CD8-positive, alpha-beta memory T cell (primary cell): Measurements from ENCODE around the gene LRRTM4. TPM values are rescaled to one million over a fixed set of nuclear protein-coding genes. Genes with fewer than 3 reads are reported as not detected.

Experiments
- CTCF ChIA-PET: fragments of 350-600 bp; sonication (Branson Sonifier 250); formaldehyde crosslinking; loops from one replicate; lab custom pipeline; 2021; ENCODE audit warnings: antibody characterized with exemption; lab: Charles Lee
- POLR2A ChIA-PET: fragments of 350-600 bp; sonication (Branson Sonifier 250); formaldehyde crosslinking; loops from one replicate; lab custom pipeline; 2021; ENCODE audit warnings: antibody characterized with exemption; lab: Charles Lee
- DNase-seq, 5 donors: peaks; one replicate each; pipeline versions ENCODE4 v3.0.0 to v3.0.0-alpha.2; 2020 to 2022; ENCODE audit warnings: mixed read lengths in 1 of 5
- H3K27ac ChIP-seq: one replicate; pipeline ENCODE4 v1.7.0; 2013; ENCODE audit warnings: low read depth, mild to moderate bottlenecking, low read length, moderate library complexity
- H3K27me3 ChIP-seq: 2 replicates; pipeline ENCODE4 v1.7.0; 2013; ENCODE audit warnings: low read length, mild to moderate bottlenecking; ENCODE audit not compliant: insufficient read depth, poor library complexity, severe bottlenecking
- H3K36me3 ChIP-seq: 2 replicates; pipeline ENCODE4 v1.7.0; 2013; ENCODE audit warnings: mild to moderate bottlenecking, low read length, moderate library complexity; ENCODE audit not compliant: insufficient read depth
- H3K4me1 ChIP-seq: 2 replicates; pipeline ENCODE4 v1.7.0; 2013; ENCODE audit warnings: mild to moderate bottlenecking, low read length, moderate library complexity; ENCODE audit not compliant: insufficient read depth
- H3K4me3 ChIP-seq: 2 replicates; pipeline ENCODE4 v1.7.0; 2013; ENCODE audit warnings: mild to moderate bottlenecking, low read length
- H3K9me3 ChIP-seq: 2 replicates; pipeline ENCODE4 v1.7.0; 2013; ENCODE audit warnings: mild to moderate bottlenecking, low read length
- H3K27ac Mint-ChIP-seq, 8 donors: one replicate each; pipeline ENCODE4 v1.8.0; 2020 to 2021; ENCODE audit warnings: mixed read lengths in 8 of 8, mild to moderate bottlenecking in 6 of 8, inconsistent platforms in 3 of 8, moderate library complexity in 3 of 8
- H3K27me3 Mint-ChIP-seq, 2 donors: one replicate each; pipeline ENCODE4 v1.8.0; 2020 to 2021; ENCODE audit warnings: mixed read lengths in 2 of 2, mild to moderate bottlenecking in 1 of 2, moderate library complexity in 1 of 2
- H3K36me3 Mint-ChIP-seq, 3 donors: one replicate each; pipeline ENCODE4 v1.8.0; 2020 to 2021; ENCODE audit warnings: mixed read lengths in 3 of 3, inconsistent platforms in 1 of 3, mild to moderate bottlenecking in 1 of 3
- H3K4me1 Mint-ChIP-seq, 3 donors: one replicate each; pipeline ENCODE4 v1.8.0; 2020 to 2021; ENCODE audit warnings: mixed read lengths in 3 of 3, inconsistent platforms in 1 of 3, mild to moderate bottlenecking in 1 of 3
- H3K4me3 Mint-ChIP-seq, 7 donors: one replicate each; pipeline ENCODE4 v1.8.0; 2020 to 2021; ENCODE audit warnings: mixed read lengths in 7 of 7, mild to moderate bottlenecking in 6 of 7, moderate library complexity in 4 of 7, inconsistent platforms in 2 of 7
- H3K9me3 Mint-ChIP-seq, 5 donors: one replicate each; pipeline ENCODE4 v1.8.0; 2020 to 2022; ENCODE audit warnings: mixed read lengths in 5 of 5, mild to moderate bottlenecking in 3 of 5, moderate library complexity in 2 of 5, inconsistent platforms in 1 of 5
- polyA plus RNA-seq: library from polyadenylated mRNA; unstranded; fragments of 300-500 nt; fragmentation: Illumina TruSeq; gene quantifications from one replicate; pipeline ENCODE4 v1.2.3, GENCODE V29; 2021
- total RNA-seq, 2 experiments: library from RNA; stranded (reverse); gene quantifications; one replicate each; pipeline ENCODE4 v1.2.3, GENCODE V29; 2021

The LRRTM4 gene
- total and polyA plus RNA-seq, 3 experiments from 2014 or later: not detected

GRCh38 chr2:77210725-77211124 is 311.5 kb downstream of the LRRTM4 start:
- H3K36me3 ChIP-seq: no peaks in the 10 kb centered on the region
- H3K9me3 ChIP-seq: no peaks in the 10 kb centered on the region
- peaks cover 2 to 17% (median 7%) of the 10 kb centered on the region in 5 donors for H3K9me3 Mint-ChIP-seq
- H3K27ac Mint-ChIP-seq: no peak overlapping the region
- no peaks in the 10 kb centered on the region for H3K27me3 ChIP-seq
- no peak for DNase-seq
- no peaks in the 10 kb centered on the region for H3K4me1 ChIP-seq
- H3K4me3 ChIP-seq: no peak overlapping the region
- H3K27me3 Mint-ChIP-seq: no peaks in the 10 kb centered on the region
- no peak overlapping the region for H3K27ac ChIP-seq
- POLR2A ChIA-PET: no interaction called here
- H3K4me1 Mint-ChIP-seq: no peaks in the 10 kb centered on the region
- CTCF ChIA-PET: no interaction called here
- H3K4me3 Mint-ChIP-seq: no peak overlapping the region
- H3K36me3 Mint-ChIP-seq: no peaks in the 10 kb centered on the region

GRCh38 chr2:77207331-77207730 is 314.8 kb downstream of the LRRTM4 start:
- no peaks in the 10 kb centered on the region for H3K27me3 ChIP-seq
- H3K4me1 ChIP-seq: no peaks in the 10 kb centered on the region
- H3K27me3 Mint-ChIP-seq: no peaks in the 10 kb centered on the region
- H3K36me3 Mint-ChIP-seq: no peaks in the 10 kb centered on the region
- H3K4me1 Mint-ChIP-seq: no peaks in the 10 kb centered on the region
- no peak overlapping the region for H3K4me3 Mint-ChIP-seq
- no peak overlapping the region for H3K27ac ChIP-seq
- POLR2A ChIA-PET: no interaction called here
- no peak for DNase-seq
- no peak overlapping the region for H3K4me3 ChIP-seq
- peaks cover 7 to 30% (median 19%) of the 10 kb centered on the region in 5 donors for H3K9me3 Mint-ChIP-seq
- no peaks in the 10 kb centered on the region for H3K9me3 ChIP-seq
- CTCF ChIA-PET: no interaction called here
- H3K36me3 ChIP-seq: no peaks in the 10 kb centered on the region
- no peak overlapping the region for H3K27ac Mint-ChIP-seq

- Histone ChIP-seq H3K27me3 (no peaks in the 10 kb centered on the region), H3K27ac (no peak overlapping the region), H3K4me1 (no peaks in the 10 kb centered on the region), H3K4me3 (no peak overlapping the region), H3K36me3 (no peaks in the 10 kb centered on the region), H3K9me3 (no peaks in the 10 kb centered on the region)
- no peaks in the 10 kb centered on the region for H3K36me3 Mint-ChIP-seq
- H3K4me1 Mint-ChIP-seq: no peaks in the 10 kb centered on the region
- H3K27me3 Mint-ChIP-seq: no peaks in the 10 kb centered on the region
- ChIA-PET POLR2A (no interaction called here), CTCF (no interaction called here)
- no peak for DNase-seq
- no peak overlapping the region for H3K27ac Mint-ChIP-seq
- H3K4me3 Mint-ChIP-seq: no peak overlapping the region
- peaks cover 8 to 51% (median 16%) of the 10 kb centered on the region in 5 donors for H3K9me3 Mint-ChIP-seq
These were observed 320.4 kb downstream of the LRRTM4 start for GRCh38 chr2:77201755-77202154.

DNA sequence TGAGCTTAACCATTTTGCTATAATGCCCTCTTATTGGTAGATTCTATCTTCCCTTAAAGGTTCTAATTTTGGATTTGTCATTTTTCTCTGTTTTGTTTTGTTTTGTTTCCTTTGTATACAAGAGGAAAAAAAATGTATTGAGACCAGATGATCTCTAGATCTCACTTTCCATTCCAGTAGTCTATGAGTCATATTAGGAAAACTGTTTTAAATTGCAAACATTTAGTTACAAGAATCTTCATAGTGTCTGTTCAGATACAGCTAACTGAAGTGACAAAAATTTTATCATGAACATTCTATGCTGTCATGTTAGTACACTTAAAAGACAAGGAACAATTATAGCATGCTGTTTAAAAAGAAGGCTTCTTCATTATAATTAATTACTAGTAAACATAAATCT is 322.8 kb downstream of the LRRTM4 start:
- no peaks in the 10 kb centered on the region for H3K27me3 Mint-ChIP-seq
- H3K9me3 Mint-ChIP-seq: peaks cover 2 to 47% (median 13%) of the 10 kb centered on the region in 5 donors
- no peaks in the 10 kb centered on the region for H3K27me3 ChIP-seq
- H3K4me3 ChIP-seq: no peak overlapping the region
- H3K36me3 Mint-ChIP-seq: no peaks in the 10 kb centered on the region
- POLR2A ChIA-PET: no interaction called here
- no peak overlapping the region for H3K27ac Mint-ChIP-seq
- H3K27ac ChIP-seq: no peak overlapping the region
- no peaks in the 10 kb centered on the region for H3K4me1 Mint-ChIP-seq
- no peaks in the 10 kb centered on the region for H3K36me3 ChIP-seq
- no peaks in the 10 kb centered on the region for H3K9me3 ChIP-seq
- DNase-seq: no peak
- no peak overlapping the region for H3K4me3 Mint-ChIP-seq
- CTCF ChIA-PET: no interaction called here
- no peaks in the 10 kb centered on the region for H3K4me1 ChIP-seq

- Mint-ChIP-seq H3K4me1 (no peaks in the 10 kb centered on the region), H3K36me3 (no peaks in the 10 kb centered on the region), H3K9me3 (peaks cover 2 to 35% (median 7%) of the 10 kb centered on the region in 5 donors), H3K27ac (no peak overlapping the region), H3K4me3 (no peak overlapping the region), H3K27me3 (no peaks in the 10 kb centered on the region)
- ChIA-PET POLR2A (no interaction called here), CTCF (no interaction called here)
- H3K27me3 ChIP-seq: no peaks in the 10 kb centered on the region
- H3K27ac ChIP-seq: no peak overlapping the region
- no peak overlapping the region for H3K4me3 ChIP-seq
- H3K4me1 ChIP-seq: no peaks in the 10 kb centered on the region
- no peak for DNase-seq
- H3K36me3 ChIP-seq: no peaks in the 10 kb centered on the region
- H3K9me3 ChIP-seq: no peaks in the 10 kb centered on the region
These were observed 328.2 kb downstream of the LRRTM4 start for GRCh38 chr2:77193858-77194448.

- H3K9me3 Mint-ChIP-seq: peaks cover 3 to 31% (median 8%) of the 10 kb centered on the region in 5 donors
- ChIA-PET CTCF (no interaction called here), POLR2A (no interaction called here)
- no peaks in the 10 kb centered on the region for H3K4me1 Mint-ChIP-seq
- no peak for DNase-seq
- Histone ChIP-seq H3K36me3 (no peaks in the 10 kb centered on the region), H3K27me3 (no peaks in the 10 kb centered on the region), H3K9me3 (no peaks in the 10 kb centered on the region), H3K27ac (no peak overlapping the region), H3K4me1 (no peaks in the 10 kb centered on the region), H3K4me3 (no peak overlapping the region)
- H3K4me3 Mint-ChIP-seq: no peak overlapping the region
- no peak overlapping the region for H3K27ac Mint-ChIP-seq
- no peaks in the 10 kb centered on the region for H3K36me3 Mint-ChIP-seq
- no peaks in the 10 kb centered on the region for H3K27me3 Mint-ChIP-seq
These were observed 329.3 kb downstream of the LRRTM4 start for GRCh38 chr2:77192811-77193289.

DNA sequence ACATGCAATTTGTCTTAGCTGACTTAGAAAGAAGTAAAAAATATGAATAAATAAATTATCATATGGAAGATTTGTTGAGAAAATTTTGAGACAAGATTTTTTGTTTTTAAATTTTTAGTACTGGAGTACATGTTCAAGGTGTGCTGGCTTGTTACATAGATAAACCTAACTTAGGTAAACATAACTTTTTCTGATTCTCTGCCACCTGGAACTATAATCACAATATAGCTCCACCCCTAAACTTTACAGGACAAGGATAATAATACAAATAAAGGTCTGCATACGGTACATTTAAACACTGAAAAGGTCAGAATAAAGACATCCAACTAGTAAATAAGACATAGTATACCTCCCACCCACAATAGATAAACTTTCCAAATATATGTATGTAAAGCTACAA is 330.5 kb downstream of the LRRTM4 start:
- CTCF ChIA-PET: no interaction called here
- Histone ChIP-seq H3K27ac (no peak overlapping the region), H3K4me3 (no peak overlapping the region), H3K4me1 (no peaks in the 10 kb centered on the region), H3K36me3 (no peaks in the 10 kb centered on the region), H3K27me3 (no peaks in the 10 kb centered on the region), H3K9me3 (no peaks in the 10 kb centered on the region)
- no peaks in the 10 kb centered on the region for H3K27me3 Mint-ChIP-seq
- POLR2A ChIA-PET: no interaction called here
- no peaks in the 10 kb centered on the region for H3K4me1 Mint-ChIP-seq
- DNase-seq: no peak
- H3K9me3 Mint-ChIP-seq: peaks cover 3 to 23% (median 11%) of the 10 kb centered on the region in 5 donors
- no peaks in the 10 kb centered on the region for H3K36me3 Mint-ChIP-seq
- no peak overlapping the region for H3K4me3 Mint-ChIP-seq
- no peak overlapping the region for H3K27ac Mint-ChIP-seq

DNA sequence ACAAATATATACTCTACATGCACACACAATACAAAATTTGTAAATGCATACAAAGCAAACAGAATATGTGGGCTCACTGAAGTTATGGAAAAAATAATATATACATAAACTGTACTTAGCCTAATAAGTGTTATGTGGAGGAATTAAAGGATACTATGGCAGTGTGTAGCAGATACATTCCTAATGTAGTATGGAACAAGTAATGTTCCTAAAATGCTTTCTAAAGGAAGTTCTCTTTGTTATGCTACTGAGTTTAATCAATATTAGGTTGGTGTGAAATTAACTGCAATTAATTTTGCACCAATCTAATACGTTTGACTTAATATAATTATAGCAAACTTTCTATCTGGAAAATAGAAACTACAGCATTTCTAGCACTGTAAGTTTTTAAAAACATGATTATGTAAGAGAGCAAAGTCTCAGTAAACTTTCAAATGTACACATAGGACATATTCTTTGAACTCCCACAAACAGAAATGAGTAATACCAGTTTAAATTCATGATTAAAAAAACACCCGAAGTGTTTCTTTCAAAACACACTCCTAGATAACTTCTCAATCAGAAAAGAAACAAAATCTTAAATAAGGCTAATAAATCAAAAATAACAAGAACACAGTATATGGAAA is 331.3 kb downstream of the LRRTM4 start:
- Mint-ChIP-seq H3K36me3 (no peaks in the 10 kb centered on the region), H3K27ac (no peak overlapping the region), H3K4me1 (no peaks in the 10 kb centered on the region), H3K27me3 (no peaks in the 10 kb centered on the region), H3K9me3 (peaks cover 3 to 25% (median 10%) of the 10 kb centered on the region in 5 donors), H3K4me3 (no peak overlapping the region)
- ChIA-PET CTCF (no interaction called here), POLR2A (no interaction called here)
- H3K4me1 ChIP-seq: no peaks in the 10 kb centered on the region
- H3K36me3 ChIP-seq: no peaks in the 10 kb centered on the region
- no peak overlapping the region for H3K27ac ChIP-seq
- no peak overlapping the region for H3K4me3 ChIP-seq
- no peak for DNase-seq
- no peaks in the 10 kb centered on the region for H3K27me3 ChIP-seq
- H3K9me3 ChIP-seq: no peaks in the 10 kb centered on the region
